VCaP (cell line): ENCODE results near the gene DSTN.

Source experiments
- H3K27ac ChIP-seq: fragments of 450-650 bp; 2 replicates; pipeline ENCODE4 v1.5.1; 2017
- TF ChIP-seq, protein P1 (sequence below): fragments of 450-650 bp; conservative IDR thresholded peaks from 2 replicates; pipeline ENCODE4 v1.5.1; 2017; ENCODE audit warnings: mild to moderate bottlenecking, moderate library complexity

DSTN gene

DNA sequence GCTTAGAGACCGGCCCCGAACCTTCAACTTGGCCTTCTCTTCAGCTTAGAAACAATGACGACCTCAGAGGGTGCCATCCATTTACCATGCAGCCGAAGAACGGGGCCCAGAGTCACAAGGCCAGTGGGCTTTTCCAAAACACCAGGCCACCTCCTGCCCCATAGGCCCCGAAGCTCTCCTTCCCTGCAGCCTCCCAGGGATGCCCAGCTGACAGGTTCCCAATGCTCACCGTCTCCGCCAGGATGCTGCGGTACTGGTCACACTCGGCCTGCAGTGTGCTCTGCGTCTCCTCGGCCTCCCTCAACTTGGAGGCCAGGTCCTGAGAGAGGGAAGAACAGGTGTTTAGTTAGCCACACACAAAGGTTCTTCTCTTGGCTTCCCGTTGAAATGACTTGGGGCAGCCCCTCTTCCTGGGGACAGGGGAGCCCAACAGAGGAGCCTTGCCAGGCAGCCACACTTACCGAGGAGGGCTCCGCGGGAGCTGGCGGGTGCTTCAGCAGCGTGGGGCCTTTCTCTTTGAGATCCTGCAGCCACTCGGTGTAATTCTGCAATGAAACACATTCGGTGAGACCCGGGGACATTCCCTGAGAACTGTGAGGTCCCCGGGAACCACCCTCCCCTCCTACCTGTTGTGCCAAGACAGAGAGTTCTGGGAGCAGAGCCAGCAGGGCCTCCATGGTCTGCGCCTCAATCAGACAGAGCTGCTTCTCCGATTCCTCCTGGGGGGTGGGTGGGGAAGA lies 51.5 kb downstream of the DSTN start:
- TF ChIP-seq, protein P1, sequence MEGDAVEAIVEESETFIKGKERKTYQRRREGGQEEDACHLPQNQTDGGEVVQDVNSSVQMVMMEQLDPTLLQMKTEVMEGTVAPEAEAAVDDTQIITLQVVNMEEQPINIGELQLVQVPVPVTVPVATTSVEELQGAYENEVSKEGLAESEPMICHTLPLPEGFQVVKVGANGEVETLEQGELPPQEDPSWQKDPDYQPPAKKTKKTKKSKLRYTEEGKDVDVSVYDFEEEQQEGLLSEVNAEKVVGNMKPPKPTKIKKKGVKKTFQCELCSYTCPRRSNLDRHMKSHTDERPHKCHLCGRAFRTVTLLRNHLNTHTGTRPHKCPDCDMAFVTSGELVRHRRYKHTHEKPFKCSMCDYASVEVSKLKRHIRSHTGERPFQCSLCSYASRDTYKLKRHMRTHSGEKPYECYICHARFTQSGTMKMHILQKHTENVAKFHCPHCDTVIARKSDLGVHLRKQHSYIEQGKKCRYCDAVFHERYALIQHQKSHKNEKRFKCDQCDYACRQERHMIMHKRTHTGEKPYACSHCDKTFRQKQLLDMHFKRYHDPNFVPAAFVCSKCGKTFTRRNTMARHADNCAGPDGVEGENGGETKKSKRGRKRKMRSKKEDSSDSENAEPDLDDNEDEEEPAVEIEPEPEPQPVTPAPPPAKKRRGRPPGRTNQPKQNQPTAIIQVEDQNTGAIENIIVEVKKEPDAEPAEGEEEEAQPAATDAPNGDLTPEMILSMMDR, result no peak
- no peak overlapping the region for H3K27ac ChIP-seq

DNA sequence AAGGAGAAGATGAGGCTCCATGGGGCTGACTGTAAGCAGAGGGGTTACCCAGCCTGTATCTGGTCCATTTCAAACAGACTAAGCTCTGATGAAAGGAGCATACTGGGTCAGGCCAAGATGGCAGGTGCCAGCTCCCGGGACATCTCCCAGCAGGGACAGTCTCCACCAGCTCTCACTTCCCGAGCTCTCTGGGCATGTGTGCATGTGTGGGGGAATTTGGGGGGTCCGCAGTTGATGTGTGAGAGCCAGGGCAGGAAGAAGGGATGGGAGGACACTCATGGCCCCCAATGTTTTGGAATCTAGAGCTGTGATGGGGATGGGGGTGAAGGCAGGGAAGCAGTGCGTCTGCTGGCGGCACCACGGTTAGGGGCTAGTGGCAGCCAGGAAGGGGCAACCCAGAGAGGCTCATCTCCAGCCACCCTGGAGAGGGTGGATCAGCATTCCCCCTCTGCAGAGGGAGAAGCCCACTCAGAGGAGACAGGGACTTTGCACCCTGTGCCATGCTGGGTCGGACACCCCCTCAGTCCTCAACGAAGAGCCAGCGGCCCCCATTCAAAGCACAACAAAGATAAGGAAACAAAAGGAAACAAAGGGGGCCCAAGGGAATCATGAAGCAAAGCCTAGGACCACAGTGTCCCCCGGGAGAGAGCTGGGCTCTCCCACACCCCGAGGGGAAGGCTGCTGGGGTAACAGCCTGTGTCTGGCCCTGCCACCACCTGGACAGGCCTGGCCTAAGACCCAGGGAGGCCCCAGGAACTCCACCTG lies 52.4 kb downstream of the DSTN start:
- TF ChIP-seq, protein P1, result no peak

DNA sequence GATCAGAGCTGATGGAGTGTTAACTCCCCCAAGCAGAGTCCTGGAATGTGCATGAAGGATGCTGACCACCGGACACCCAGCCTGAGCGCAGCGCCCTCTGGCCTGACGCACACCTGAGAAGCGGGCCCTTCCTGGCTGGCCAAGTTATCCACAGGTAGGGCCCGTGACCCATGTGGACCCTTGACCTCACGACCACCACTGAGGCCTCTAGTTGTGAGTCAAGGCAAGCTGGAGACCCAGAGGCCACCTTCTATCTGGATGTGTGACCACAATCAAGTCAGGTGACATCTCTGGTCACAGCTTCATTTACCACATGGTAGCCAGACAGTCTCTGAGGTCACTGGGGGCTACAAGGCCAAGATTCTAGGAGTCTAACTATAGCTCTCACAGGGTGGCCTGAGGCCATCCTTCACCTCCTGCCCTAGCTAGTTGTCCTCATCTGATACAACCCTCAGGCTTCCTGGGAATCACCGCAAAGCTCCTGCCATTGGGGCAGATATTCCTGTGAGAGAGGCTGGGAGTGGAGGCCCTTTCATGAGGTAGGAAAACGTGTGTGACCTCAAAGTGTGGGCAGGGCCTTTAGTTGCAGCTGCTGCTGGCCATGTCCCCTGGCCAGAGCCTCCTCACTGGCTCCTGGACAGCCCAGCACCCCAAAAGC lies 53.1 kb downstream of the DSTN start:
- TF ChIP-seq, protein P1, result no peak
- no peak overlapping the region for H3K27ac ChIP-seq

More for the DNA sequence above, 52.4 kb downstream of the DSTN start:
- no peak overlapping the region for H3K27ac ChIP-seq

DNA sequence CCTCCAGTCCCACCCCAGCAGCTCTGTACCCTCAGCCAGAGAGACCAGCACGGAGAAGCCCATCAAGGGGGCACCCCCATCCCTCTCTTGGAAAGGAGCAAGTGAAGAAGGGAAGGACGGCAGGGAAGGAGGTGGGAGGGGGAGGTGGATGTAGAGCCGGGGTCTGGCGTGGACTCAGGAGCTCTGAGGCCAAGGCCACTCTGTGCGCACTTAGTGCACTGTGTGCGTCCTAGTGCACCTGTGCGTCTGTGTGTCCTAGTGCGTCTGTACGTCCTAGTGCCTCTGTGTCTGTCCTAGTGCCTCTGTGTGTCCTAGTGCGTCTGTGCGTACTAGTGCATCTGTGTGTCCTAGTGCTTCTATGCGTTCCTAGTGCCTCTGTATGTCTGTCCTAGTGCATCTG lies 54.2 kb downstream of the DSTN start:
- no peak overlapping the region for H3K27ac ChIP-seq
- TF ChIP-seq, protein P1, result no peak

DNA sequence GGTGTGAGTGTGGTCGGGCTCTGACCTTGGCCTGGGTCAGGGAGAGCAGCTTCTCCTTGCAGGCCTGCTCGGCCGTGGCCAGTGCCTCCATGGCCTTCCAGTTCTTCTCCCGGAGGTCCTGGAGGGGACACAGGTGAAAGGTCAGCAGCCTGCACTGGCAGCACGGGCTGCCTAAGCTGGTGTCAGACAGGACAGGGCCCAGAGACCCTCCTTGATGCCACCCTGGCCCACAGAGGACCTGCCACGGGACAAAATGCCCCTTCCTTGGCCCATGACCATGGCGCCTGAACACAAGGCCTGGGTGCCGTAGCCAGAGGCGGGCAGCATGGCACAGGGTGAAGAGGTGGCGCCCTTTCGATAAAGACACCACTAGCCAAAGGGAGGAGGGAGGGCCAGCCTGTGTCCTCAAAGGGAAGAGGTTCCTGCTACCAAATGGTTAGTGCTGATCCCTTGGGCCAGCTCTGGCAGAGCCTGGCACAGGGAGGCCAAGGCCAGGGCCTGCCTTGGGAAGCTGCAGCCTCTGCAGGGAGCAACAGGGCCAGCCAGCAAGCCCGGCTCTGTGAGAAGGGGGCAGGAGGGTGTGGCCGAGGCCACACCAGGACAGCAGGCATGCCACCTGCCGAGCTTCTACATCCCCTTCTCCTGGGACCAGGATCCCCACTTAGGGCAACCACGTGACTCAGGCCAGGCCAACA lies 54.8 kb downstream of the DSTN start:
- TF ChIP-seq, protein P1, result no peak
- no peak overlapping the region for H3K27ac ChIP-seq

DNA sequence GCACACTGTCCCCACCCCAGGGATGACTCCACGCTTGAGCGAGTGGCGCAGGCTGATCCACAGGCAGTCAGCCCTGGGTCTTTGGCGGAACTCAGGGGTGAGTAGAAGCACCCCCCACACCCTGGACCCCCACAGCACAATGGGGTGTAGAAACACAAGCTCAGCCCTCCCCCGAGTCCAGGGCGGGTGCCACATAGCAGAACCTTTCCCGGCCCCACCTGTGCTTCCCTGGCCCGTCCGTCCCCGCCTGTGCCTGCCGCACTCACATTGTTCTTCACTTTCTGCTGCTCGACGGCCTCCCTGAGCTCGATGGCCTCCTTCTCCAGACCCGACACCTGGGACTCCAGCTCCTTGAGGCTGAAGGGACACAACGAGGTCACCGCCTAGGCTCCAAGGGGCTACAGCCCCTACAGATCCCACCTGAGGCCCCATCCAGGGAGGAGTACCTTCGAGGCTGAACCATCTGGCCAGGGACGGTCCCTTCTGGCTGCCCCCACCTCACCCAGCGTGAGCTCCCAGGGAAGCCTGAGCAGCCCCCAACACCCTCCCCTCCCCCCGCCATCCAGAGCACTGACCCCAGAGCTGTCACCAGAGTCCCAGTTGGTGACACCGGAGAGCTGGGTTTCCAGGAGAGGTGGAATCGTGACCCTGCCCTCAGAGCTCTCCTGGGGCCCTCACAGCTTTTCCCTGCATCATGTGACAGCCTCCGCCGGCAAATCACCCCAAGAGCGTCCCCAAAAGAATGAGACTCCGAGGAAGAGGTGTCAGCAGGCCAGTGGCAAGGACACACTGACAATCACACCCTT lies 55.6 kb downstream of the DSTN start:
- H3K27ac ChIP-seq, result no peak overlapping the region
- TF ChIP-seq, protein P1, result no peak
